Activated CD4-positive, alpha-beta T cell treated with anti-CD3 and anti-CD28 coated beads, Interleukin-2, amount 50 U/mL, for 48 hours (primary cell): Measurements from ENCODE around the gene BRSK1.
A peak's percentile ranks its signal among the peaks of the same experiment; 100 is the strongest.

Experiments used
- DNase-seq, 2 experiments: peaks; one replicate each; pipeline ENCODE4 v3.0.0-alpha.2; 2020

BRSK1 gene

GRCh38 chr19:55275851-55276719 lies 7.7 kb upstream of the BRSK1 start:
- no peak for DNase-seq

- DNase-seq, result no peak
Measured at GRCh38 chr19:55276720-55277430, 6.9 kb upstream of the BRSK1 start.

GRCh38 chr19:55277494-55277893 lies 6.3 kb upstream of the BRSK1 start:
- DNase-seq, result no peak

- DNase-seq, result no peak
Measured at GRCh38 chr19:55278391-55279135, 5.2 kb upstream of the BRSK1 start.

GRCh38 chr19:55279340-55279739 lies 4.5 kb upstream of the BRSK1 start:
- no peak for DNase-seq

GRCh38 chr19:55279770-55280643 lies 3.8 kb upstream of the BRSK1 start, which contains the start of gene HSPBP1:
TSS of gene HSPBP1 (minus strand) at chr19:55280110. CDS start at chr19:55279608, 502 bp downstream.
- DNase-seq, result peak; percentile 96

GRCh38 chr19:55284405-55285058 lies 735 bp downstream of the BRSK1 start:
- no peak for DNase-seq

GRCh38 chr19:55285229-55285890 lies 1.6 kb downstream of the BRSK1 start:
- DNase-seq, result no peak

GRCh38 chr19:55287361-55288079 lies 3.7 kb downstream of the BRSK1 start:
- DNase-seq, result no peak

- DNase-seq, result no peak
Measured at GRCh38 chr19:55289117-55289796, 5.5 kb downstream of the BRSK1 start.

GRCh38 chr19:55297267-55297666 lies 13.5 kb downstream of the BRSK1 start:
- no peak for DNase-seq

GRCh38 chr19:55299991-55300390 lies 16.2 kb downstream of the BRSK1 start:
- DNase-seq, result no peak

- no peak for DNase-seq
Measured at GRCh38 chr19:55300886-55301458, 17.2 kb downstream of the BRSK1 start.

GRCh38 chr19:55301459-55302317 lies 17.9 kb downstream of the BRSK1 start:
- peak; percentile 98 for DNase-seq

- no peak for DNase-seq
Measured at GRCh38 chr19:55302318-55302703, 18.5 kb downstream of the BRSK1 start.

GRCh38 chr19:55303477-55303876 lies 19.7 kb downstream of the BRSK1 start:
- DNase-seq, result no peak

- DNase-seq, result peak; percentile 31 to 41
Measured at GRCh38 chr19:55304279-55304978, 20.6 kb downstream of the BRSK1 start.

- no peak for DNase-seq
Measured at GRCh38 chr19:55304980-55305379, 21.2 kb downstream of the BRSK1 start.
